GM23338 (cell line): ENCODE measurements around the gene CFAP251. TPM values are rescaled to one million over a fixed set of nuclear protein-coding genes. Genes with fewer than 3 reads are reported as not detected.

Experiments used
- ATAC-seq: fragments of 200-7000 bp; cut with Tn5 transposase; 3 replicates; pipeline ENCODE4 v1.9.1; 2020
- DNase-seq: peaks from one replicate; pipeline ENCODE4 v3.0.0-alpha.2; 2015; ENCODE audit warnings: low spot score
- H2AFZ ChIP-seq: fragments of 200-600 bp; sonication (generic); 2 replicates; pipeline ENCODE4 v1.8.0; 2016; ENCODE audit warnings: antibody characterized with exemption, mild to moderate bottlenecking, moderate library complexity
- H3F3A ChIP-seq: fragments of 200-600 bp; sonication (generic); replicated peaks from 2 replicates; pipeline ENCODE4 v1.8.0; 2017; ENCODE audit warnings: antibody characterized with exemption, mixed run types, low read depth
- H3K27ac ChIP-seq: fragments of 200-600 bp; sonication (generic); 2 replicates; pipeline ENCODE4 v1.6.1; 2016; ENCODE audit warnings: low read depth
- H3K27me3 ChIP-seq: fragments of 200-600 bp; sonication (generic); 2 replicates; pipeline ENCODE4 v1.8.0; 2016; ENCODE audit warnings: mild to moderate bottlenecking, mixed run types, moderate library complexity; ENCODE audit not compliant: insufficient read depth
- H3K36me3 ChIP-seq: fragments of 200-600 bp; sonication (generic); 2 replicates; pipeline ENCODE4 v1.8.0; 2016; ENCODE audit warnings: mild to moderate bottlenecking; ENCODE audit not compliant: insufficient read depth
- H3K4me1 ChIP-seq: fragments of 200-600 bp; sonication (generic); 2 replicates; pipeline ENCODE4 v1.8.0; 2016; ENCODE audit warnings: mild to moderate bottlenecking, moderate library complexity; ENCODE audit not compliant: insufficient read depth
- H3K4me2 ChIP-seq: fragments of 200-600 bp; sonication (generic); 2 replicates; pipeline ENCODE4 v1.7.1; 2017; ENCODE audit warnings: mixed run types
- H3K4me3 ChIP-seq: fragments of 200-600 bp; sonication (generic); 2 replicates; pipeline ENCODE4 v1.6.1; 2016; ENCODE audit warnings: mixed run types
- H3K79me2 ChIP-seq: fragments of 200-600 bp; sonication (generic); replicated peaks from 2 replicates; pipeline ENCODE4 v1.8.0; 2017; ENCODE audit warnings: mild to moderate bottlenecking; ENCODE audit not compliant: insufficient read depth
- H3K9me2 ChIP-seq: fragments of 200-600 bp; sonication (generic); 2 replicates; pipeline ENCODE4 v1.8.0; 2017; ENCODE audit not compliant: insufficient read depth
- H4K20me1 ChIP-seq: fragments of 200-600 bp; sonication (generic); replicated peaks from 2 replicates; pipeline ENCODE4 v1.8.0; 2017; ENCODE audit warnings: mild to moderate bottlenecking; ENCODE audit not compliant: insufficient read depth
- H3K27ac Mint-ChIP-seq: 2 replicates; pipeline ENCODE4 v1.8.0; 2020; ENCODE audit warnings: inconsistent platforms, mild to moderate bottlenecking, moderate library complexity, mixed read lengths
- H3K27me3 Mint-ChIP-seq: 3 replicates; pipeline ENCODE4 v1.8.0; 2022; ENCODE audit warnings: low read depth, mild to moderate bottlenecking, moderate library complexity, mixed read lengths, inconsistent platforms; ENCODE audit not compliant: insufficient read depth, poor library complexity
- H3K36me3 Mint-ChIP-seq: 3 replicates; pipeline ENCODE4 v1.8.0; 2021; ENCODE audit warnings: low read depth, mild to moderate bottlenecking, inconsistent platforms, moderate library complexity, mixed read lengths
- H3K4me1 Mint-ChIP-seq: 3 replicates; pipeline ENCODE4 v1.8.0; 2020; ENCODE audit warnings: mild to moderate bottlenecking, inconsistent platforms, mixed read lengths
- H3K4me3 Mint-ChIP-seq: 3 replicates; pipeline ENCODE4 v1.8.0; 2021; ENCODE audit warnings: moderate library complexity, mild to moderate bottlenecking, inconsistent platforms, mixed read lengths
- H3K9me3 Mint-ChIP-seq: 3 replicates; pipeline ENCODE4 v1.8.0; 2020; ENCODE audit warnings: moderate library complexity, mild to moderate bottlenecking, inconsistent platforms, mixed read lengths
- JUNB ChIP-seq: IDR thresholded peaks from one replicate; pipeline ENCODE4 v1.6.1; 2016; ENCODE audit warnings: antibody characterized with exemption; ENCODE audit not compliant: unreplicated experiment
- NANOG ChIP-seq: IDR thresholded peaks from 2 replicates; pipeline ENCODE4 v1.6.1; 2016; ENCODE audit warnings: antibody characterized with exemption, borderline replicate concordance
- POLR2AphosphoS5 ChIP-seq: IDR thresholded peaks from 2 replicates; pipeline ENCODE4 v1.6.1; 2016; ENCODE audit warnings: antibody characterized with exemption, low read depth
- STAT1 ChIP-seq: IDR thresholded peaks from one replicate; pipeline ENCODE4 v1.6.1; 2016; ENCODE audit warnings: antibody characterized with exemption; ENCODE audit not compliant: unreplicated experiment
- polyA plus RNA-seq: library from polyadenylated mRNA; unstranded; fragments of >200 nt; fragmentation: Nextera tagmentation; extraction: Ambion mirVana; gene quantifications from 2 replicates; pipeline ENCODE4 v1.2.1, GENCODE V29; 2016
- total RNA-seq: library from RNA; depleted of rRNA; stranded (reverse); fragments of >200 nt; shearing (Covaris generic); gene quantifications from 2 replicates; pipeline ENCODE4 v1.2.3, GENCODE V29; 2014
- TF ChIP-seq, protein P1 (sequence below): fragments of 250-450 bp; sonication (Bioruptor Pico); IDR thresholded peaks from 2 replicates; pipeline ENCODE4 v1.5.0; 2020; ENCODE audit warnings: mild to moderate bottlenecking, moderate library complexity
- TF ChIP-seq, protein P2 (sequence below), 2 experiments: fragments of 200-600 bp in 1 of 2; sonication (generic) in 1 of 2; conservative IDR thresholded peaks; 2 replicates each; pipeline versions ENCODE4 v1.5.1 to v1.6.1; 2016 to 2017; ENCODE audit warnings: antibody characterized with exemption in 2 of 2, low read depth in 2 of 2, mild to moderate bottlenecking in 2 of 2, moderate library complexity in 1 of 2
- TF ChIP-seq, protein P3 (sequence below): IDR thresholded peaks from 2 replicates; pipeline ENCODE4 v1.6.1; 2016; ENCODE audit warnings: antibody characterized with exemption

The CFAP251 gene
- total and polyA plus RNA-seq, 2 experiments from 2014 or later: 1.4 to 2.5 TPM

DNA sequence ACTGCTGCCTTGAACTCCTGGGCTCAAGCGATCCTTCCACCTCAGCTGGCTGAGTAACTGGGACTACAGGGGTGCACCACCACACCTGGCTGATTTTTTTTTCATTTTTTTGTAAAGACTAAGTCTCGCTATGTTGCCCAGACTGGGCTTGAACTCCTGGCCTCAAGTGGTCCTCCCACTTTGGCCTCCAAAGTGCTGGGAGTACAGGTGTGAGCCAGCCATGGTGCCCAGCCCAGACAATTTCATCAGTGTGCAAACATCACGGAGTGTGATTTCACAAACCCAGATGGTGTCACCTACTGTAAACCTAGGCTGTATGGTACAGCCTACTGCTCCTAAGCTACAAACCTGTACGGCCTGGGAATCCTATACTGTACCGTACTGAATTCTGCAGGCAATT lies 96.4 kb downstream of the CFAP251 start (continued):
- TF ChIP-seq, protein P1, sequence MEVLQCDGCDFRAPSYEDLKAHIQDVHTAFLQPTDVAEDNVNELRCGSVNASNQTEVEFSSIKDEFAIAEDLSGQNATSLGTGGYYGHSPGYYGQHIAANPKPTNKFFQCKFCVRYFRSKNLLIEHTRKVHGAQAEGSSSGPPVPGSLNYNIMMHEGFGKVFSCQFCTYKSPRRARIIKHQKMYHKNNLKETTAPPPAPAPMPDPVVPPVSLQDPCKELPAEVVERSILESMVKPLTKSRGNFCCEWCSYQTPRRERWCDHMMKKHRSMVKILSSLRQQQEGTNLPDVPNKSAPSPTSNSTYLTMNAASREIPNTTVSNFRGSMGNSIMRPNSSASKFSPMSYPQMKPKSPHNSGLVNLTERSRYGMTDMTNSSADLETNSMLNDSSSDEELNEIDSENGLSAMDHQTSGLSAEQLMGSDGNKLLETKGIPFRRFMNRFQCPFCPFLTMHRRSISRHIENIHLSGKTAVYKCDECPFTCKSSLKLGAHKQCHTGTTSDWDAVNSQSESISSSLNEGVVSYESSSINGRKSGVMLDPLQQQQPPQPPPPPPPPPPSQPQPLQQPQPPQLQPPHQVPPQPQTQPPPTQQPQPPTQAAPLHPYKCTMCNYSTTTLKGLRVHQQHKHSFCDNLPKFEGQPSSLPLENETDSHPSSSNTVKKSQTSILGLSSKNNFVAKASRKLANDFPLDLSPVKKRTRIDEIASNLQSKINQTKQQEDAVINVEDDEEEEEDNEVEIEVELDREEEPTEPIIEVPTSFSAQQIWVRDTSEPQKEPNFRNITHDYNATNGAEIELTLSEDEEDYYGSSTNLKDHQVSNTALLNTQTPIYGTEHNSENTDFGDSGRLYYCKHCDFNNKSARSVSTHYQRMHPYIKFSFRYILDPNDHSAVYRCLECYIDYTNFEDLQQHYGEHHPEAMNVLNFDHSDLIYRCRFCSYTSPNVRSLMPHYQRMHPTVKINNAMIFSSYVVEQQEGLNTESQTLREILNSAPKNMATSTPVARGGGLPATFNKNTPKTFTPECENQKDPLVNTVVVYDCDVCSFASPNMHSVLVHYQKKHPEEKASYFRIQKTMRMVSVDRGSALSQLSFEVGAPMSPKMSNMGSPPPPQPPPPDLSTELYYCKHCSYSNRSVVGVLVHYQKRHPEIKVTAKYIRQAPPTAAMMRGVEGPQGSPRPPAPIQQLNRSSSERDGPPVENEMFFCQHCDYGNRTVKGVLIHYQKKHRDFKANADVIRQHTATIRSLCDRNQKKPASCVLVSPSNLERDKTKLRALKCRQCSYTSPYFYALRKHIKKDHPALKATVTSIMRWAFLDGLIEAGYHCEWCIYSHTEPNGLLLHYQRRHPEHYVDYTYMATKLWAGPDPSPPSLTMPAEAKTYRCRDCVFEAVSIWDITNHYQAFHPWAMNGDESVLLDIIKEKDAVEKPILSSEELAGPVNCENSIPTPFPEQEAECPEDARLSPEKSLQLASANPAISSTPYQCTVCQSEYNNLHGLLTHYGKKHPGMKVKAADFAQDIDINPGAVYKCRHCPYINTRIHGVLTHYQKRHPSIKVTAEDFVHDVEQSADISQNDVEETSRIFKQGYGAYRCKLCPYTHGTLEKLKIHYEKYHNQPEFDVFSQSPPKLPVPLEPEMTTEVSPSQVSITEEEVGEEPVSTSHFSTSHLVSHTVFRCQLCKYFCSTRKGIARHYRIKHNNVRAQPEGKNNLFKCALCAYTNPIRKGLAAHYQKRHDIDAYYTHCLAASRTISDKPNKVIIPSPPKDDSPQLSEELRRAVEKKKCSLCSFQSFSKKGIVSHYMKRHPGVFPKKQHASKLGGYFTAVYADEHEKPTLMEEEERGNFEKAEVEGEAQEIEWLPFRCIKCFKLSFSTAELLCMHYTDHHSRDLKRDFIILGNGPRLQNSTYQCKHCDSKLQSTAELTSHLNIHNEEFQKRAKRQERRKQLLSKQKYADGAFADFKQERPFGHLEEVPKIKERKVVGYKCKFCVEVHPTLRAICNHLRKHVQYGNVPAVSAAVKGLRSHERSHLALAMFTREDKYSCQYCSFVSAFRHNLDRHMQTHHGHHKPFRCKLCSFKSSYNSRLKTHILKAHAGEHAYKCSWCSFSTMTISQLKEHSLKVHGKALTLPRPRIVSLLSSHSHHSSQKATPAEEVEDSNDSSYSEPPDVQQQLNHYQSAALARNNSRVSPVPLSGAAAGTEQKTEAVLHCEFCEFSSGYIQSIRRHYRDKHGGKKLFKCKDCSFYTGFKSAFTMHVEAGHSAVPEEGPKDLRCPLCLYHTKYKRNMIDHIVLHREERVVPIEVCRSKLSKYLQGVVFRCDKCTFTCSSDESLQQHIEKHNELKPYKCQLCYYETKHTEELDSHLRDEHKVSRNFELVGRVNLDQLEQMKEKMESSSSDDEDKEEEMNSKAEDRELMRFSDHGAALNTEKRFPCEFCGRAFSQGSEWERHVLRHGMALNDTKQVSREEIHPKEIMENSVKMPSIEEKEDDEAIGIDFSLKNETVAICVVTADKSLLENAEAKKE (CRISPR knock-in tag): no peak
- TF ChIP-seq, protein P2, sequence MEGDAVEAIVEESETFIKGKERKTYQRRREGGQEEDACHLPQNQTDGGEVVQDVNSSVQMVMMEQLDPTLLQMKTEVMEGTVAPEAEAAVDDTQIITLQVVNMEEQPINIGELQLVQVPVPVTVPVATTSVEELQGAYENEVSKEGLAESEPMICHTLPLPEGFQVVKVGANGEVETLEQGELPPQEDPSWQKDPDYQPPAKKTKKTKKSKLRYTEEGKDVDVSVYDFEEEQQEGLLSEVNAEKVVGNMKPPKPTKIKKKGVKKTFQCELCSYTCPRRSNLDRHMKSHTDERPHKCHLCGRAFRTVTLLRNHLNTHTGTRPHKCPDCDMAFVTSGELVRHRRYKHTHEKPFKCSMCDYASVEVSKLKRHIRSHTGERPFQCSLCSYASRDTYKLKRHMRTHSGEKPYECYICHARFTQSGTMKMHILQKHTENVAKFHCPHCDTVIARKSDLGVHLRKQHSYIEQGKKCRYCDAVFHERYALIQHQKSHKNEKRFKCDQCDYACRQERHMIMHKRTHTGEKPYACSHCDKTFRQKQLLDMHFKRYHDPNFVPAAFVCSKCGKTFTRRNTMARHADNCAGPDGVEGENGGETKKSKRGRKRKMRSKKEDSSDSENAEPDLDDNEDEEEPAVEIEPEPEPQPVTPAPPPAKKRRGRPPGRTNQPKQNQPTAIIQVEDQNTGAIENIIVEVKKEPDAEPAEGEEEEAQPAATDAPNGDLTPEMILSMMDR (conservative IDR thresholded peaks at IDR 0.05; ENCODE audit: low read depth in 2 of 2): no peak
- TF ChIP-seq, protein P3, sequence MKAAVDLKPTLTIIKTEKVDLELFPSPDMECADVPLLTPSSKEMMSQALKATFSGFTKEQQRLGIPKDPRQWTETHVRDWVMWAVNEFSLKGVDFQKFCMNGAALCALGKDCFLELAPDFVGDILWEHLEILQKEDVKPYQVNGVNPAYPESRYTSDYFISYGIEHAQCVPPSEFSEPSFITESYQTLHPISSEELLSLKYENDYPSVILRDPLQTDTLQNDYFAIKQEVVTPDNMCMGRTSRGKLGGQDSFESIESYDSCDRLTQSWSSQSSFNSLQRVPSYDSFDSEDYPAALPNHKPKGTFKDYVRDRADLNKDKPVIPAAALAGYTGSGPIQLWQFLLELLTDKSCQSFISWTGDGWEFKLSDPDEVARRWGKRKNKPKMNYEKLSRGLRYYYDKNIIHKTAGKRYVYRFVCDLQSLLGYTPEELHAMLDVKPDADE: no peak
- TF ChIP-seq JUNB: no peak
- no peak for TF ChIP-seq NANOG
- no peak for TF ChIP-seq STAT1
- no peak for TF ChIP-seq POLR2AphosphoS5

DNA sequence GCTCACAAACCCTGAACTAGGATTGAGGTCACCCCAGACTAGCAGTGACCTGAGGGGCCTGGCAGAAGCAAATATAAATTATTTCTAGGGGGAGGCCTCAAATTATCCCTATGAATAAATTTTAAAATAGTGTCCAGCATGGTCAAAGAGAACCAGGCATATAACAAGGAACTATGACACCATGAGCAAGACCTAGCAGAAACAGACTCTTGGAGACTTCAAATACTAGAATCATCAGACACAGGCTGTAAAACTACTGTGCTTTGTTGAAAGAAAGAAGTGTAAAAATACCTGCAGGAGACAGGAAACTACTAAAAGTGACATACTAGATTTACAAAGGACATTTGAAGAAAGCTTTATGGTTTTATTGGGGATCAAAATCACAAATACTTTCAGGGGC lies 100.1 kb downstream of the CFAP251 start:
- H3K36me3 ChIP-seq: no peaks in the 10 kb centered on the region
- no peak overlapping the region for H2AFZ ChIP-seq
- peaks cover 10% of the 10 kb centered on the region; the same call in 2 of the 3 replicates for H3K4me1 Mint-ChIP-seq
- no peak overlapping the region for H3K27ac Mint-ChIP-seq
- H3K9me3 Mint-ChIP-seq: no peaks in the 10 kb centered on the region; the same call in 2 of the 3 replicates
- H3K27me3 Mint-ChIP-seq: peaks cover 39% of the 10 kb centered on the region
- DNase-seq: no peak
- no peak overlapping the region for H3K4me3 Mint-ChIP-seq
- ATAC-seq: no peak
- H3K4me1 ChIP-seq: peaks cover 8% of the 10 kb centered on the region
- H3F3A ChIP-seq: peaks cover 9% of the 10 kb centered on the region; the same call in 1 of the 2 replicates
- no peaks in the 10 kb centered on the region for H4K20me1 ChIP-seq
- H3K4me3 ChIP-seq: no peak overlapping the region
- H3K27me3 ChIP-seq: peaks cover 39% of the 10 kb centered on the region
- peaks cover 3% of the 10 kb centered on the region; the same call in 2 of the 3 replicates for H3K36me3 Mint-ChIP-seq
- H3K9me2 ChIP-seq: no peaks in the 10 kb centered on the region
- peaks cover 7% of the 10 kb centered on the region for H3K79me2 ChIP-seq
- no peak overlapping the region for H3K27ac ChIP-seq
- no peak overlapping the region for H3K4me2 ChIP-seq
- no peak for TF ChIP-seq STAT1
- TF ChIP-seq, protein P1 (CRISPR knock-in tag): no peak
